ENCODE results near the gene C12orf56.
"Not testable (repeated sequence)": the region's sequence is repeated elsewhere in the genome, so short reads cannot be mapped to it uniquely, and the experiment has no call there.

C12orf56 gene

DNA sequence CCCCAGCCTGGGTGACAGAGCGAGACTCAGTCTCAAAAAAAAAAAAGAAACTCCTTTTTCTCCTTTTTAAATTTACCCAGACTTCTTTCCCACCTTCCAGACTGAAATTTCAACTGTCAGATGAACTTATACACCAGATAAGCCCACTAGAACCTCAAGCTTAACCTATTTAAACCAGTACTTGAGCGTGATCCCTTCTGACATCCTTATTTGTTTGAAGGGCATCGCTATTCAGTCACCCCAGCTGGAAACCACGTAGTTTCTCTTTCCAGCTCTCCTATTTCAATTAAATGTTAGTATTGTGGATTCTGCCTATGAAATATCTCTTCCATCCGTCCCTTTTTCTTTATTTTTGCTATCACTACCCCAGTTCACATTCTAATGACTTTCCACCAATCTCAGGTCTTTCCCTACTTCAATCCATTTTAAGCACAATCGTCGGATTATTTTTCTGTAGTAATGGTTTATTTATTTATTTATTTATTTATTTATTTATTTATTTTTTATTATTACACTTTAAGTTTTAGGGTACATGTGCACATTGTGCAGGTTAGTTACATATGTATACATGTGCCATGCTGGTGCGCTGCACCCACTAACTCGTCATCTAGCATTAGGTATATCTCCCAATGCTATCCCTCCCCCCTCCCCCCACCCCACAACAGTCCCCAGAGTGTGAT lies 61.4 kb downstream of the C12orf56 start:
- not testable (repeated sequence) for H3K9ac ChIP-seq (ENCODE audit: low read length); H3K4me1 ChIP-seq (ENCODE audit: control insufficient read depth, insufficient read depth, low read length); H3K36me3 ChIP-seq (ENCODE audit: control insufficient read depth, insufficient read depth, low read length); H3K9me3 ChIP-seq (ENCODE audit: control insufficient read depth, low read length); H3K4me3 ChIP-seq (ENCODE audit: low read length); H3K27me3 ChIP-seq (ENCODE audit: control insufficient read depth, insufficient read depth, low read length)

DNA sequence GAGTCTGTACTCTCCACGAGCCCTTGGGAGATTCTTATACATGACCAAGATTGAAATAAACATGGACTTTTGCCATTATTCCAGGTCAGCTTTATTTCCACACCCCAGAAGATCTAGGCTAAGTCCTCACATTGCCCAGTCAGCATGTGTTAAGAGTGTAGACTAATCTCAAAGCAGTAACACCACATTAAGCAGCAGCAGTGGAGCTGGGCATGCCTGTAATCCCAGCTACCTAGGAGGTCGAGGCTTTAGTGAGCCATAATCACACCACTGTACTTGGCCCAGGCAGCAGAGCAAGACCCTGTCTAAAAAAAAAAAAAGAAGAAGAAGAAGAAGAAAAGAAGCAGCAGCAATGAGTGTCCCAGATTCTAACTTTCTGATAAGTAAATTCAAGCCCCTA lies 65.5 kb downstream of the C12orf56 start:
- H3K4me1 ChIP-seq (ENCODE audit: control insufficient read depth, insufficient read depth, low read length) = no peaks in the 10 kb centered on the region

GRCh38 chr12:64323476-64324225 lies 66.9 kb downstream of the C12orf56 start:
- Histone ChIP-seq H3K27me3 (ENCODE audit: control insufficient read depth, insufficient read depth, low read length) (no peaks in the 10 kb centered on the region), H3K4me3 (ENCODE audit: low read length) (no peak overlapping the region), H3K36me3 (ENCODE audit: control insufficient read depth, insufficient read depth, low read length) (no peaks in the 10 kb centered on the region), H3K9me3 (ENCODE audit: control insufficient read depth, low read length) (no peaks in the 10 kb centered on the region), H3K4me1 (ENCODE audit: control insufficient read depth, insufficient read depth, low read length) (no peaks in the 10 kb centered on the region), H3K9ac (ENCODE audit: low read length) (no peak overlapping the region)

More for the DNA sequence above, 65.5 kb downstream of the C12orf56 start:
- Histone ChIP-seq H3K4me3 (ENCODE audit: low read length) (no peak overlapping the region), H3K27me3 (ENCODE audit: control insufficient read depth, insufficient read depth, low read length) (no peaks in the 10 kb centered on the region), H3K36me3 (ENCODE audit: control insufficient read depth, insufficient read depth, low read length) (no peaks in the 10 kb centered on the region), H3K9me3 (ENCODE audit: control insufficient read depth, low read length) (no peaks in the 10 kb centered on the region), H3K9ac (ENCODE audit: low read length) (no peak overlapping the region)

DNA sequence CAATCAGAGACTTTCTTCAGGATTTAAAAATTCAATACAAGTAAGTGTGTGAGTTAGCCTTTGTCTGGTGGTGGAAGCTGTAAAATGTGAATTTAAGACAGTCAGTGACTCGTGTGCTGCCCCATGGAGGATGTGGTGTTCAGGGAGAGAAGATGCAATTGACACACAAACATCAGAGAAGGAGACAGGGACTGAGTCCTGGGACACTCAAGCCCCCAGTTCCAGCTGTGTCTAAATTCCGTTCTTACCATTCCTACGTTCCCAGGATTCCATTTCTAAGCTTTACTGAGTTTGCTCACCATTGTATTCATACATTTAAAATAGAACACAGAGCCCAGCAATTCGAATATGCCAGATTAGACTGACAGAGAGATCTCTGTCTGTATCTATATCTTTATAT lies 67.6 kb downstream of the C12orf56 start:
- Histone ChIP-seq H3K9me3 (ENCODE audit: control insufficient read depth, low read length) (no peaks in the 10 kb centered on the region), H3K27me3 (ENCODE audit: control insufficient read depth, insufficient read depth, low read length) (no peaks in the 10 kb centered on the region), H3K9ac (ENCODE audit: low read length) (no peak overlapping the region), H3K4me3 (ENCODE audit: low read length) (no peak overlapping the region), H3K36me3 (ENCODE audit: control insufficient read depth, insufficient read depth, low read length) (no peaks in the 10 kb centered on the region), H3K4me1 (ENCODE audit: control insufficient read depth, insufficient read depth, low read length) (no peaks in the 10 kb centered on the region)

- Histone ChIP-seq H3K36me3 (ENCODE audit: control insufficient read depth, insufficient read depth, low read length) (no peaks in the 10 kb centered on the region), H3K9ac (ENCODE audit: low read length) (no peak overlapping the region), H3K27me3 (ENCODE audit: control insufficient read depth, insufficient read depth, low read length) (peaks cover 4% of the 10 kb centered on the region), H3K9me3 (ENCODE audit: control insufficient read depth, low read length) (no peaks in the 10 kb centered on the region), H3K4me1 (ENCODE audit: control insufficient read depth, insufficient read depth, low read length) (no peaks in the 10 kb centered on the region), H3K4me3 (ENCODE audit: low read length) (no peak overlapping the region)
These were observed 69.9 kb downstream of the C12orf56 start for GRCh38 chr12:64320611-64321010.

- H3K9me3 ChIP-seq (ENCODE audit: control insufficient read depth, low read length); H3K4me1 ChIP-seq (ENCODE audit: control insufficient read depth, insufficient read depth, low read length); H3K9ac ChIP-seq (ENCODE audit: low read length); H3K4me3 ChIP-seq (ENCODE audit: low read length); H3K36me3 ChIP-seq (ENCODE audit: control insufficient read depth, insufficient read depth, low read length); H3K27me3 ChIP-seq (ENCODE audit: control insufficient read depth, insufficient read depth, low read length): not testable (repeated sequence)
These were observed 70.9 kb downstream of the C12orf56 start for GRCh38 chr12:64319540-64320225.

GRCh38 chr12:64318605-64319004 lies 72.0 kb downstream of the C12orf56 start:
- no peaks in the 10 kb centered on the region for H3K36me3 ChIP-seq (ENCODE audit: control insufficient read depth, insufficient read depth, low read length)
- H3K9ac ChIP-seq (ENCODE audit: low read length) = no peak overlapping the region
- no peaks in the 10 kb centered on the region for H3K4me1 ChIP-seq (ENCODE audit: control insufficient read depth, insufficient read depth, low read length)
- no peaks in the 10 kb centered on the region for H3K9me3 ChIP-seq (ENCODE audit: control insufficient read depth, low read length)
- H3K27me3 ChIP-seq (ENCODE audit: control insufficient read depth, insufficient read depth, low read length) = peaks cover 4% of the 10 kb centered on the region
- no peak overlapping the region for H3K4me3 ChIP-seq (ENCODE audit: low read length)

GRCh38 chr12:64311877-64312276 lies 78.7 kb downstream of the C12orf56 start:
- H3K9me3 ChIP-seq (ENCODE audit: control insufficient read depth, low read length) = no peaks in the 10 kb centered on the region
- H3K4me3 ChIP-seq (ENCODE audit: low read length) = no peak overlapping the region
- H3K4me1 ChIP-seq (ENCODE audit: control insufficient read depth, insufficient read depth, low read length) = no peaks in the 10 kb centered on the region
- no peaks in the 10 kb centered on the region for H3K36me3 ChIP-seq (ENCODE audit: control insufficient read depth, insufficient read depth, low read length)
- peaks cover 4% of the 10 kb centered on the region for H3K27me3 ChIP-seq (ENCODE audit: control insufficient read depth, insufficient read depth, low read length)
- no peak overlapping the region for H3K9ac ChIP-seq (ENCODE audit: low read length)

GRCh38 chr12:64304571-64304970 lies 86.0 kb downstream of the C12orf56 start:
- no peaks in the 10 kb centered on the region for H3K27me3 ChIP-seq (ENCODE audit: control insufficient read depth, insufficient read depth, low read length)
- H3K4me1 ChIP-seq (ENCODE audit: control insufficient read depth, insufficient read depth, low read length) = no peaks in the 10 kb centered on the region
- H3K9me3 ChIP-seq (ENCODE audit: control insufficient read depth, low read length) = no peaks in the 10 kb centered on the region
- no peak overlapping the region for H3K9ac ChIP-seq (ENCODE audit: low read length)
- no peak overlapping the region for H3K4me3 ChIP-seq (ENCODE audit: low read length)
- H3K36me3 ChIP-seq (ENCODE audit: control insufficient read depth, insufficient read depth, low read length) = no peaks in the 10 kb centered on the region

DNA sequence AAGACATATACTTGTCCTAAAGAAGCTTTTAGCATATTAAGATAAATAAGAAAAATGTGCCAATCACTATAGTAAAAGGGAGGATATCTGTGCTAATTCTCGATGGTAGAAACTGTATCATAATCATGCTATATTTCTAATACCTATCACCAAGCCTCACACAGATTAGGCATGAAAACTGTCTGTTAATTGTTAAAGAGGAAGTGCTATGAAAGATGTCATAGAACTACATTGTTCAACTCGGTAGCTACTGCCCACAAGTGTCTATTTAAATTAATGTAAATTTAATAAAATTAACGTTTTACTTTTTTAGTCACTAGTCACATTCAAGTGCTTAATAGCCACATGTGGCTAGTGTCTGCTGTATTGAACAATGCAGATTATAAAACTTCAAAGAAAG lies 90.9 kb downstream of the C12orf56 start:
- Histone ChIP-seq H3K4me1 (ENCODE audit: control insufficient read depth, insufficient read depth, low read length) (no peaks in the 10 kb centered on the region), H3K27me3 (ENCODE audit: control insufficient read depth, insufficient read depth, low read length) (no peaks in the 10 kb centered on the region), H3K4me3 (ENCODE audit: low read length) (no peak overlapping the region), H3K36me3 (ENCODE audit: control insufficient read depth, insufficient read depth, low read length) (no peaks in the 10 kb centered on the region), H3K9me3 (ENCODE audit: control insufficient read depth, low read length) (no peaks in the 10 kb centered on the region), H3K9ac (ENCODE audit: low read length) (no peak overlapping the region)

DNA sequence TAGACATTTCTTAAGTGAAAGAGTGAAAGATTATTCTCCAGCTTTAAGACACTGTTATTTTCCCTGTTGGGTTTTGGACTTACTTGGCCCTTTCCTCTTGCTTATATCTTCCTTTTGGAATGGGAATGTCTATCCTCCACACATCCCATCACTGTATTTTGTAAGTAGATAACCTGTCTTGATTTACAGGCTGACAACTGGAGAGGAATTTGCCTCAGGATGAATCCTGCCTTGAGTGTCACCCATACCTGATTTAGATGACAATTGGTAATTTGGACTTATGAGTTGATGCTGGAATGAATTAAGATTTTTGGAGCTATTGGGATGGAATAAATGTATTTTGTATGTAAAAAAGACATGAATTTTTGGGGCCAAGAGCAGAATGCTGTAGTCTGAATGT lies 94.3 kb downstream of the C12orf56 start:
- H3K27me3 ChIP-seq (ENCODE audit: control insufficient read depth, insufficient read depth, low read length) = no peaks in the 10 kb centered on the region
- H3K36me3 ChIP-seq (ENCODE audit: control insufficient read depth, insufficient read depth, low read length) = no peaks in the 10 kb centered on the region
- H3K4me1 ChIP-seq (ENCODE audit: control insufficient read depth, insufficient read depth, low read length) = no peaks in the 10 kb centered on the region
- no peak overlapping the region for H3K9ac ChIP-seq (ENCODE audit: low read length)
- H3K9me3 ChIP-seq (ENCODE audit: control insufficient read depth, low read length) = no peaks in the 10 kb centered on the region
- H3K4me3 ChIP-seq (ENCODE audit: low read length) = no peak overlapping the region

GRCh38 chr12:64293654-64294364 lies 96.7 kb downstream of the C12orf56 start:
- H3K27me3 ChIP-seq (ENCODE audit: control insufficient read depth, insufficient read depth, low read length) = no peaks in the 10 kb centered on the region
- no peak overlapping the region for H3K4me3 ChIP-seq (ENCODE audit: low read length)
- no peaks in the 10 kb centered on the region for H3K36me3 ChIP-seq (ENCODE audit: control insufficient read depth, insufficient read depth, low read length)
- no peak overlapping the region for H3K9ac ChIP-seq (ENCODE audit: low read length)
- H3K9me3 ChIP-seq (ENCODE audit: control insufficient read depth, low read length) = no peaks in the 10 kb centered on the region
- no peaks in the 10 kb centered on the region for H3K4me1 ChIP-seq (ENCODE audit: control insufficient read depth, insufficient read depth, low read length)
